ENCODE results near the gene LPCAT1. TPM values are rescaled to one million over a fixed set of nuclear protein-coding genes. Genes with fewer than 3 reads are reported as not detected.

The LPCAT1 gene
- total and polyA plus RNA-seq, 2 experiments from 2014 or later = 78.0 to 255 TPM

DNA sequence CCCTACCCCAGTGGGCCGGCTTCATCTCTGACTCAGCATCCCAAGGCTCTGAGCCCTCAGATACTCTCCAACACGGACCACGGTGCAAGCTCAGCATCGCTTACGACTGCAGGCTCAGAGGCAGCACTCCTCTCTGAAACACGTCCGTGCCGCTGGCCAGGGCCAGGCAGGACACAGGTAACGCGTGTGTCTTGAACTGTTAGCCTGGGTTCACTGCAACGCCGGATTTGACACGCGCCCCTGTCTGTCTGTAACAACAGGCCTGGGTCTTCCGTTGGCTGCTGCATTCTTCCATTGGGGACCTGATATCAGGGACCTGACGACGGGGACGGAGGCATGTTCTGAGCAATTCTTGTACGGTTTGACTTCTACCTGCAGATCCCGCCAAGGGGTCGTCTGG lies 84.9 kb downstream of the LPCAT1 start (continued):
- TF ChIP-seq CREB1 (CRISPR knock-in tag; IDR thresholded peaks at IDR 0.05; ENCODE audit: low read depth) = no peak
- TF ChIP-seq ETS1 (IDR thresholded peaks at IDR 0.05) = no peak
- no peak for TF ChIP-seq JUNB (IDR thresholded peaks at IDR 0.05; ENCODE audit: unreplicated experiment)
- no peak for TF ChIP-seq ZNF331 (CRISPR knock-in tag; IDR thresholded peaks at IDR 0.05; ENCODE audit: low read depth)
- TF ChIP-seq POLR2AphosphoS5 (IDR thresholded peaks at IDR 0.05; ENCODE audit: low read depth) = no peak
- TF ChIP-seq REST (IDR thresholded peaks at IDR 0.05; ENCODE audit: unreplicated experiment) = no peak
- TF ChIP-seq CTCF (conservative IDR thresholded peaks at IDR 0.05; ENCODE audit: low read depth in 2 of 2) = no peak

DNA sequence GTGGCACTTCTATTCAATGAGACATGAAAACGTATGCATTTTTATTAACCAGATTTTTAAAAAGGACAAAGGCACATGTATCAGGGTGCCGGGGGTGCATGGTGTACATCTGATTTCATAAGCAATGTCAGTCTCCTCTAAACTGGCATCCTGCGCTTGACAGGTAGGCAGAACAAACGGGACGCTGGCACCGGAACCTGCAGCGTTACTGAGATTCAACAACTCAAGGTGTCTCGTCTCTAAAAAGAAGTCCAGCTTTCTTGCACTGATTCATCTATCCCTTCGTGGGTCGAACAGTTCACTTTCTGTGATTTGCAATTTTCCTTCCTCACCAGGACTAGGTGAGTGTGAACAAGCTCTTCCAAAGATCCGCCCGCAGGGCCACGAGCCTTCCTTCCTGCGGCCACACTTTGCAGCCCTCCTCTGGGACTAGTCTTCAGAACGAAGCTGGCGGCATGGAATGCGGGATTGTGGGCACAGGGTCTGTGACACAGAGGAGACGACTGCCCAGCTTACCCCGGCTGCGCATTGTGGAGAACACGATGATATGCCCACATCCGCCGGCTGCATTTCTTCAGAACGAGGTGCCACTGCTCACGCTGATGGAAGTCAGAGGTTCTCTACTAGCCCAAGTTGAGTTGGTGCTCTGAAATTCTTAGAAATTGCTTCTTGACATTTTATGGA lies 85.7 kb downstream of the LPCAT1 start:
- Histone ChIP-seq H3F3A (replicated peaks; ENCODE audit: low read depth) (no peaks in the 10 kb centered on the region), H3K9me2 (ENCODE audit: insufficient read depth) (peaks cover 8% of the 10 kb centered on the region), H3K27me3 (ENCODE audit: insufficient read depth) (peaks cover 8% of the 10 kb centered on the region), H3K4me1 (ENCODE audit: insufficient read depth) (no peaks in the 10 kb centered on the region), H2AFZ (0 out of 2 replicates have a peak overlapping the region, but pooled peaks have one; percentile 43), H3K79me2 (replicated peaks; ENCODE audit: insufficient read depth) (no peaks in the 10 kb centered on the region), H3K36me3 (ENCODE audit: insufficient read depth) (no peaks in the 10 kb centered on the region), H3K27ac (ENCODE audit: low read depth) (no peak overlapping the region), H3K4me3 (no peak overlapping the region), H4K20me1 (replicated peaks; ENCODE audit: insufficient read depth) (no peaks in the 10 kb centered on the region), H3K4me2 (no peak overlapping the region)
- Mint-ChIP-seq H3K4me3 (no peak overlapping the region), H3K9me3 (peaks cover 19% of the 10 kb centered on the region), H3K36me3 (ENCODE audit: low read depth) (peaks cover 7% of the 10 kb centered on the region; the same call in 2 of the 3 replicates), H3K4me1 (no peaks in the 10 kb centered on the region; the same call in 2 of the 3 replicates), H3K27ac (no peak overlapping the region), H3K27me3 (ENCODE audit: insufficient read depth, low read depth, poor library complexity) (peaks cover 21% of the 10 kb centered on the region)
- TF ChIP-seq CTCF (conservative IDR thresholded peaks at IDR 0.05; ENCODE audit: low read depth in 2 of 2) (no peak), STAT1 (IDR thresholded peaks at IDR 0.05; ENCODE audit: unreplicated experiment) (no peak), ZNF114 (CRISPR knock-in tag; IDR thresholded peaks at IDR 0.05) (no peak), NANOG (IDR thresholded peaks at IDR 0.05; ENCODE audit: borderline replicate concordance) (no peak), EZH2 (IDR thresholded peaks at IDR 0.05; ENCODE audit: low read depth, unreplicated experiment) (no peak), CREB1 (CRISPR knock-in tag; IDR thresholded peaks at IDR 0.05; ENCODE audit: low read depth) (no peak), EZH2phosphoT487 (IDR thresholded peaks at IDR 0.05; ENCODE audit: unreplicated experiment) (no peak), ETS1 (IDR thresholded peaks at IDR 0.05) (no peak)
- ATAC-seq (no peak), DNase-seq (ENCODE audit: low spot score) (no peak)

Data from GM23338 (cell line).